WTC11 (cell line): ENCODE measurements around the gene ZNF189. TPM values are rescaled to one million over a fixed set of nuclear protein-coding genes. Genes with fewer than 3 reads are reported as not detected.

Experiments used
- ATAC-seq: fragments of 200-7000 bp; cut with Tn5 transposase; 2 replicates; pipeline ENCODE4 v1.10.0; 2021; ENCODE audit warnings: mild to moderate bottlenecking, moderate library complexity
- CTCF ChIA-PET: fragments of 300-600 bp; sonication (Branson Sonifier 250); formaldehyde crosslinking; loops from one replicate; lab custom pipeline; 2021; ENCODE audit warnings: antibody characterized with exemption; lab: Charles Lee
- POLR2A ChIA-PET: fragments of 350-600 bp; sonication (Branson Sonifier 250); formaldehyde crosslinking; loops from one replicate; lab custom pipeline; 2021; ENCODE audit warnings: antibody characterized with exemption; lab: Charles Lee
- DNase-seq: peaks from one replicate; pipeline ENCODE4 v3.0.0; 2021; ENCODE audit warnings: low spot score
- H3K27ac Mint-ChIP-seq: 2 replicates; pipeline ENCODE4 v1.8.0; 2021; ENCODE audit warnings: mixed read lengths
- H3K27me3 Mint-ChIP-seq: 2 replicates; pipeline ENCODE4 v1.8.0; 2021; ENCODE audit warnings: low read depth, mild to moderate bottlenecking, moderate library complexity, mixed read lengths
- H3K36me3 Mint-ChIP-seq: 2 replicates; pipeline ENCODE4 v1.8.0; 2021; ENCODE audit warnings: mixed read lengths
- H3K4me1 Mint-ChIP-seq: 2 replicates; pipeline ENCODE4 v1.8.0; 2022; ENCODE audit warnings: mixed read lengths
- H3K4me3 Mint-ChIP-seq: 2 replicates; pipeline ENCODE4 v1.8.0; 2021; ENCODE audit warnings: mild to moderate bottlenecking, moderate library complexity, mixed read lengths
- H3K9me3 Mint-ChIP-seq: 2 replicates; pipeline ENCODE4 v1.8.0; 2021; ENCODE audit warnings: mixed read lengths
- AR ChIP-seq: fragments of 250-450 bp; sonication (Bioruptor Pico); IDR thresholded peaks from 2 replicates; pipeline ENCODE4 v1.9.0; 2021; ENCODE audit warnings: mild to moderate bottlenecking
- ARID4B ChIP-seq: sonication (generic); formaldehyde crosslinking; IDR thresholded peaks from 2 replicates; pipeline ENCODE4 v1.8.0; 2023; ENCODE audit warnings: missing genetic modification reagents, mild to moderate bottlenecking, borderline replicate concordance
- CTCF ChIP-seq: fragments of 200-600 bp; IDR thresholded peaks from 2 replicates; pipeline ENCODE4 v1.8.0; 2022; ENCODE audit warnings: antibody characterized with exemption
- ESRRA ChIP-seq: sonication (generic); formaldehyde crosslinking; IDR thresholded peaks from 2 replicates; pipeline ENCODE4 v1.8.1; 2022; ENCODE audit warnings: mild to moderate bottlenecking, missing genetic modification reagents, borderline replicate concordance
- FOXK1 ChIP-seq: sonication (generic); formaldehyde crosslinking; IDR thresholded peaks from 2 replicates; pipeline ENCODE4 v1.8.0; 2022; ENCODE audit warnings: mild to moderate bottlenecking, moderate library complexity, missing genetic modification reagents
- GRHL2 ChIP-seq: fragments of 250-450 bp; sonication (Bioruptor Pico); IDR thresholded peaks from 2 replicates; pipeline ENCODE4 v1.8.0; 2022; ENCODE audit warnings: mild to moderate bottlenecking, moderate library complexity; ENCODE audit not compliant: insufficient replicate concordance, severe bottlenecking
- GTF2I ChIP-seq: fragments of 250-450 bp; sonication (Bioruptor Pico); conservative IDR thresholded peaks from 2 replicates; pipeline ENCODE4 v1.4.0; 2021; ENCODE audit warnings: mild to moderate bottlenecking
- IRF1 ChIP-seq: sonication (generic); formaldehyde crosslinking; IDR thresholded peaks from 2 replicates; pipeline ENCODE4 v1.8.0; 2023; ENCODE audit warnings: missing genetic modification reagents
- MAX ChIP-seq: sonication (generic); formaldehyde crosslinking; IDR thresholded peaks from 2 replicates; pipeline ENCODE4 v1.8.0; 2022; ENCODE audit warnings: mild to moderate bottlenecking, missing genetic modification reagents
- MXD4 ChIP-seq: fragments of 250-450 bp; sonication (Bioruptor Pico); IDR thresholded peaks from 2 replicates; pipeline ENCODE4 v1.8.0; 2021; ENCODE audit warnings: mild to moderate bottlenecking, moderate library complexity, borderline replicate concordance
- OVOL2 ChIP-seq: fragments of 250-450 bp; sonication (Bioruptor Pico); IDR thresholded peaks from 2 replicates; pipeline ENCODE4 v1.9.0; 2021; ENCODE audit warnings: mild to moderate bottlenecking, borderline replicate concordance
- PREB ChIP-seq: sonication (generic); formaldehyde crosslinking; IDR thresholded peaks from 2 replicates; pipeline ENCODE4 v1.8.1; 2022; ENCODE audit warnings: mild to moderate bottlenecking, missing genetic modification reagents, moderate library complexity, borderline replicate concordance
- RORB ChIP-seq: fragments of 250-450 bp; sonication (Bioruptor Pico); IDR thresholded peaks from 2 replicates; pipeline ENCODE4 v1.9.0; 2021; ENCODE audit warnings: mild to moderate bottlenecking
- TEAD1 ChIP-seq: sonication (generic); formaldehyde crosslinking; IDR thresholded peaks from 2 replicates; pipeline ENCODE4 v1.8.0; 2022; ENCODE audit warnings: mild to moderate bottlenecking, missing genetic modification reagents
- ZNF121 ChIP-seq: sonication (generic); formaldehyde crosslinking; IDR thresholded peaks from 2 replicates; pipeline ENCODE4 v1.8.0; 2023; ENCODE audit warnings: missing genetic modification reagents
- ZNF138 ChIP-seq: sonication (generic); formaldehyde crosslinking; conservative IDR thresholded peaks from 2 replicates; pipeline ENCODE4 v1.8.1; 2022; ENCODE audit warnings: mild to moderate bottlenecking, moderate library complexity, missing genetic modification reagents
- ZNF423 ChIP-seq: fragments of 250-450 bp; sonication (Bioruptor Pico); IDR thresholded peaks from 2 replicates; pipeline ENCODE4 v2.1.2; 2022; ENCODE audit warnings: mild to moderate bottlenecking, moderate library complexity
- ZNF671 ChIP-seq: fragments of 250-450 bp; sonication (Bioruptor Pico); IDR thresholded peaks from 2 replicates; pipeline ENCODE4 v1.8.0; 2021; ENCODE audit warnings: mild to moderate bottlenecking
- total RNA-seq: library from RNA; stranded (reverse); gene quantifications from 3 replicates; pipeline ENCODE4 v1.2.3, GENCODE V29; 2021

Gene ZNF189
- total RNA-seq, 1 experiment from 2014 or later = 10.3 TPM

- TF ChIP-seq CTCF = no peak
- no peak for TF ChIP-seq ZNF138 (CRISPR knock-in tag)
- no peak for TF ChIP-seq ESRRA
- no peak for TF ChIP-seq ARID4B (CRISPR knock-in tag)
- TF ChIP-seq PREB = no peak
- TF ChIP-seq, all 79 proteins: peak for 0
These were observed 57.1 kb downstream of the ZNF189 start (continued) for GRCh38 chr9:101455656-101456240.

- no peaks in the 10 kb centered on the region for H3K27me3 Mint-ChIP-seq
- DNase-seq (peak; percentile 54), ATAC-seq (peak; percentile 29)
- CTCF ChIA-PET = interaction anchor here (0.7 to 1.0 kb wide), 2 partner anchors 11 to 55 kb away, joined by 3 read pairs; no protein-coding TSS in a partner anchor
- no peak overlapping the region for H3K27ac Mint-ChIP-seq
- POLR2A ChIA-PET = no interaction called here
- peaks cover 18% of the 10 kb centered on the region for H3K9me3 Mint-ChIP-seq
- H3K4me1 Mint-ChIP-seq = peaks cover 40% of the 10 kb centered on the region
- TF ChIP-seq MXD4 (no peak), IRF1 (CRISPR knock-in tag) (no peak), GRHL2 (no peak), TEAD1 (CRISPR knock-in tag) (no peak), FOXK1 (no peak)
- H3K36me3 Mint-ChIP-seq = peaks cover 16% of the 10 kb centered on the region
- no peak overlapping the region for H3K4me3 Mint-ChIP-seq
These were observed 58.4 kb downstream of the ZNF189 start for GRCh38 chr9:101457003-101457402.

- DNase-seq (peak; percentile 34), ATAC-seq (peak; percentile 95)
- Mint-ChIP-seq H3K9me3 (no peaks in the 10 kb centered on the region), H3K36me3 (no peaks in the 10 kb centered on the region), H3K4me1 (peaks cover 55% of the 10 kb centered on the region), H3K4me3 (no peak overlapping the region), H3K27ac (no peak overlapping the region), H3K27me3 (no peaks in the 10 kb centered on the region)
- CTCF ChIA-PET = interaction anchor here (0.6 to 2.1 kb wide), 33 partner anchors 8 to 340 kb away, joined by 3 to 130 read pairs (median 4); partner anchors contain the start of genes MRPL50, RNF20 and ZNF189
- POLR2A ChIA-PET = interaction anchor here (0.7 to 1.5 kb wide), 5 partner anchors 10 to 74 kb away, joined by 3 to 6 read pairs (median 3); partner anchors contain the start of gene RNF20
- no peak for TF ChIP-seq RORB (CRISPR knock-in tag)
- TF ChIP-seq ZNF423 (CRISPR knock-in tag) = no peak
- no peak for TF ChIP-seq GRHL2
- no peak for TF ChIP-seq AR (CRISPR knock-in tag)
- TF ChIP-seq MAX (CRISPR knock-in tag) = no peak; the same call in 1 of the 2 replicates
- TF ChIP-seq ZNF121 (CRISPR knock-in tag) = peak; percentile 49; the same call in 1 of the 2 replicates
- TF ChIP-seq PREB = no peak
- no peak for TF ChIP-seq ZNF671 (CRISPR knock-in tag)
- no peak for TF ChIP-seq GTF2I (CRISPR knock-in tag)
- no peak for TF ChIP-seq OVOL2
These were observed 60.4 kb downstream of the ZNF189 start for GRCh38 chr9:101458963-101459631.
